Astrocyte of the cerebellum (primary cell): ENCODE measurements around the gene SEPHS2.

Experiments used
- DNase-seq: peaks from one replicate; pipeline ENCODE4 v3.0.0-alpha.2; 2011; ENCODE audit warnings: low read depth
- H3K4me3 ChIP-seq: 2 replicates; pipeline ENCODE4 v1.5.1; 2011; ENCODE audit warnings: mild to moderate bottlenecking, low read depth, low read length, moderate library complexity
- in situ Hi-C: cut with HindIII; loops from 2 replicates; pipeline ENCODE4 v1.10.0; 2017; ENCODE audit warnings: low sequenced_read_pairs
- TF ChIP-seq, protein P1 (sequence below): IDR thresholded peaks from 2 replicates; pipeline ENCODE4 v1.5.1; 2012; ENCODE audit warnings: low read length, low read depth, moderate library complexity, mild to moderate bottlenecking; ENCODE audit errors: missing control alignments

SEPHS2 gene

DNA sequence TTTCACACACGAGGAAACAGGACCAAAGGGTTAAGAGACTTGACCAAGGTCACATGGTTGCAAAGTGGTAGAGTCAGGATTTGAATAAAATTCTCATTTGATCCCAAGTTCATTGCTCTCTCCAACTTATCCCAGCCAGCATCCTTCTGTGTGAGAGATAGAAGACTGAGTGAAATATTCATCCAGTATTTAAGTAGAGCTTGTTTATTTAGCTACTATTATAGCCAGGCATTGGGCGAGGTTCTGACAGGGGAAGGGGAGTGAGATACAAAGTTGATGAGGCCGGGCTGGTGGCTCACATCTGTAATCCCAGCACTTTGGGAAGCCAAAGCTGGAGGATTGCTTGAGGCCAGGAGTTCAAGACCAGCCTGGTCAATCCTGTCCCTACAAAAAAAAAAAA lies 31.3 kb upstream of the SEPHS2 start:
- H3K4me3 ChIP-seq = no peak overlapping the region
- TF ChIP-seq, protein P1, sequence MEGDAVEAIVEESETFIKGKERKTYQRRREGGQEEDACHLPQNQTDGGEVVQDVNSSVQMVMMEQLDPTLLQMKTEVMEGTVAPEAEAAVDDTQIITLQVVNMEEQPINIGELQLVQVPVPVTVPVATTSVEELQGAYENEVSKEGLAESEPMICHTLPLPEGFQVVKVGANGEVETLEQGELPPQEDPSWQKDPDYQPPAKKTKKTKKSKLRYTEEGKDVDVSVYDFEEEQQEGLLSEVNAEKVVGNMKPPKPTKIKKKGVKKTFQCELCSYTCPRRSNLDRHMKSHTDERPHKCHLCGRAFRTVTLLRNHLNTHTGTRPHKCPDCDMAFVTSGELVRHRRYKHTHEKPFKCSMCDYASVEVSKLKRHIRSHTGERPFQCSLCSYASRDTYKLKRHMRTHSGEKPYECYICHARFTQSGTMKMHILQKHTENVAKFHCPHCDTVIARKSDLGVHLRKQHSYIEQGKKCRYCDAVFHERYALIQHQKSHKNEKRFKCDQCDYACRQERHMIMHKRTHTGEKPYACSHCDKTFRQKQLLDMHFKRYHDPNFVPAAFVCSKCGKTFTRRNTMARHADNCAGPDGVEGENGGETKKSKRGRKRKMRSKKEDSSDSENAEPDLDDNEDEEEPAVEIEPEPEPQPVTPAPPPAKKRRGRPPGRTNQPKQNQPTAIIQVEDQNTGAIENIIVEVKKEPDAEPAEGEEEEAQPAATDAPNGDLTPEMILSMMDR = no peak
- no peak for DNase-seq
- in situ Hi-C loops = no loop called here

DNA sequence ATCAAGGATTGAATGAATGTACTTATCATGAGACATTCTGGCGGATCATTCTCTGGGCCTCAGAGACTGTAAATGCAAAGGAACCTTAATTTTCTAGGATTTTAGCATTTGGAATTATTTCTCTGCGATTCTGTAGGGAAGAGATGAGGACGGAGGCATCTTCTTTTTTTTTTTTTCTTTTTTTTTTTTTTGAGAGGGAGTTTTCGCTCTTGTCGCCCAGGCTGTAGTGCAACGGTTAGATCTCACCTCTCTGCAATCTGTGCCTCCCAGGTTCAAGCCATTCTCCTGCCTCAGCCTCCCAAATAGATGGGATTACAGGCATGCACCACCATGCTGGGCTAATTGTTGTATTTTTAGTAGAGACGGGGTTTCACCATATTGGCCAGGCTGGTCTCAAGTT lies 29.0 kb upstream of the SEPHS2 start:
- no peak for DNase-seq
- H3K4me3 ChIP-seq = no peak overlapping the region
- TF ChIP-seq, protein P1 = no peak
- in situ Hi-C loops = no loop called here

DNA sequence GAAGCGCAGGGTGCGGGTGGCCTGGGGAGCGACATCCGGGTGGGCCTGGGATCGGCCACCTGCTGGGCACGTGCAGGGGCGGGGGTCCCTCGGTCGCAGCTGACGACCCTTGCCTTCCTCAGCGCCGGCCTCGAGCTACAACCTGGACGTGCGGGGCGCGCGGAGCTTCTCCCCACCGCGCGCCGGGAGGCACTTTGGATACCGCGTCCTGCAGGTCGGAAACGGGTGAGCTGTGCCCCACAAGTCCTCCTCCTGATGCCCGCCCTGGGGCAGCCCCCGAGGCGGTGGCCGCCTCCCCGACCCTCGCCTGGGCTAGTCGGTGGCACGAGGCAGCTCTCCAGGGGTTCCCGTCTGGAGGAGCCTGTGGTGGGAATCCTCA lies 28.4 kb upstream of the SEPHS2 start:
- no peak for DNase-seq
- no peak overlapping the region for H3K4me3 ChIP-seq
- TF ChIP-seq, protein P1 = no peak
- in situ Hi-C loops = no loop called here

DNA sequence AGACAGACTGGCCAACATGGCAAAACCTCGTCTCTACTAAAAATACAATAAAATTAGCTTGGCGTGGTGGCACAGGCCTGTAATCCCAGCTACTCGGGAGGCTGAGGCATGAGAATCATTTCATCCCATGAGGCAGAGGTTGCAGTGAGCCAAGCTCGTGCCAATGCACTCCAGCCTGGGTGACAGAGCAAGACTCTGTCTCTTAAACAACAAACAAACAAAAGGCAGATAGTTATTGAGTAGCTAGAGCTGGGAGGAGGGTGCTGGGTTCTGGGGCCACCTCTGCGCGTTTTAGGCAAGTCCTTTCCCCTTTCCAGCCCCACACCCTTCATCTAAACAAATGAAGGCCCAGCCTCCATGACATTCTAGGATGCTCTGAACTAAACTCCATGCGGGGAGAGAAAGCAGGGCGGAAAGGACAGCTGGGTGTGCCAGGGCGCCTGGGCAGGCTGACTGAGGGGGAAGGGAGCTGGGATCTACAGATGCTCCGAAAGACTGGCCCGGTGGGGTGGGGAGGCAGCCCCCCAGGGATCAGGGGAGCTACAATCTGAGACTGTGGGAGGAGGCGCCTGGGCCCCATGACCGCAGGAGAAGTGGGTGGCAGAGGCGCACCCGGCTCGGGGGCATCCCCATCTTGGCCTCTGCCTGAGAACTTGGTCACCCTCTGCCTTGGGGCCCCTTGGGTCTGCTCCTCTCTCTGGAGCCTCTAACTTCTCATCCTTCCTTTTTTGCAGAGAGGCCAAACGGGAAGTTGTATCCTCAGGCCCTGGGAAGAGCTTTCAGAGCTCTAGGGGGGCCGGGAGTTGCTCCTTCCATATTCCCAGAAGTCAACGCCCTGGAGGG lies 27.8 kb upstream of the SEPHS2 start:
- TF ChIP-seq, protein P1 = no peak
- no peak for DNase-seq
- in situ Hi-C loops = no loop called here
- H3K4me3 ChIP-seq = no peak overlapping the region

DNA sequence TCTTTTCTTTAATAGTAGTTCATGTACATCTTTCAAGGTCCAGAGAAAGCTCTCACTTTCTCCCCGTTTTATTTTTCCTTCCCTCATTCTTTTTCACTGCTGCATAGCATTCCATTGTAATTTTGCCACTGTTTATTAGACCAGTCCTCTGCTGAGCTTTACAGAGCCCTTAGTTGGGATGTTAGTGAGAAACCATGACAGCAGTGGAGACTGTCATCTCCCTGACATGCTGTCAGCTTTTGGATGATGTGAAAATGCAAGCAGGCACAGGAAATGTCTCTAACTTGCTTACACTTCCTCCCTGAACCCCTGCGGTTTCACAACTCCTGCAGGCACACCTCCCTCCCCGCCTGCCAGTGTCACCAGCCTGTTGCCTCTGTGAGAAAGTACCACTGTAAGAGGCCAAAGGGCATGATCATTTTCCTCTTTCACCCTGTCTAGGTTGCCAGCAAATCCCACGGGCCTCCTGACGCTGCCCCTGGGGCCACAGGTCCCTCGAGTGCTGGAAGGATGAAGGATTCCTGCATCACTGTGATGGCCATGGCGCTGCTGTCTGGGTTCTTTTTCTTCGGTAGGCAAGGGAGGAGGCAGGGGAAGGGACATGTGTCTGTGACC lies 26.8 kb upstream of the SEPHS2 start, which contains the start of gene ITGAL:
ITGAL (plus strand) TSS at position 415 of the 615 bp plus-strand sequence; CDS start at position 511, 96 bp downstream.
- TF ChIP-seq, protein P1 = no peak
- no peak for DNase-seq
- H3K4me3 ChIP-seq = no peak within 1 kb of the TSS
- in situ Hi-C loops = no loop called here

DNA sequence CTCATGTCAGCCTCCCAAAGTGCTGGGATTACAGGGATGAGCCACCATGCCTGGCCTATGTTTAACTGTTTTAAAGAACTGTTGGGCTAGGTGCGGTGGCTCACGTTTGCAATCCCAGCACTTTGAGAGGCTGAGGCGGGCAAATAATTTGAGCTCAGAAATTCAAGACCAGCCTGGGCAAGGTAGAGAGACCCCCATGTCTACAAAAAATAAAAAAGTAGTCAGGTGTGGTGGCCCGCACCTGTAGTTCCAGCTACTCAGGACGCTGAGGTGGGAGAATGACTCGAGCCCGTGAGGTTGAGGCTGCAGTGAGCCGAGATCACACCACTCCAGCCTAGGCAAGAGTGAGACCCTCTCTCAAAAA lies 24.9 kb upstream of the SEPHS2 start:
- no peak overlapping the region for H3K4me3 ChIP-seq
- DNase-seq = no peak
- TF ChIP-seq, protein P1 = no peak
- in situ Hi-C loops = no loop called here
